NOMO-1 treated with DMSO at 0.1 percent for 48 hours (cell line): ENCODE results near the gene EDN1.

Experiments used
- DNase-seq: peaks from one replicate; lab custom pipeline; 2025; ENCODE audit not compliant: unreplicated experiment; lab: John Stamatoyannopoulos, UW

The EDN1 gene

GRCh38 chr6:12289933-12290820 is at the start of gene EDN1:
Gene EDN1, plus strand, starts transcription at chr6:12290361. Its CDS starts 269 bp downstream, at chr6:12290630.
- peak; percentile 71 for DNase-seq

- DNase-seq, result peak; percentile 30
Observed at GRCh38 chr6:12241493-12242175, 48.5 kb upstream of the EDN1 start.

GRCh38 chr6:12243169-12243568 is 47.0 kb upstream of the EDN1 start:
- no peak for DNase-seq

GRCh38 chr6:12245360-12245759 is 44.8 kb upstream of the EDN1 start:
- no peak for DNase-seq

GRCh38 chr6:12245763-12246718 is 44.1 kb upstream of the EDN1 start:
- no peak for DNase-seq

DNA sequence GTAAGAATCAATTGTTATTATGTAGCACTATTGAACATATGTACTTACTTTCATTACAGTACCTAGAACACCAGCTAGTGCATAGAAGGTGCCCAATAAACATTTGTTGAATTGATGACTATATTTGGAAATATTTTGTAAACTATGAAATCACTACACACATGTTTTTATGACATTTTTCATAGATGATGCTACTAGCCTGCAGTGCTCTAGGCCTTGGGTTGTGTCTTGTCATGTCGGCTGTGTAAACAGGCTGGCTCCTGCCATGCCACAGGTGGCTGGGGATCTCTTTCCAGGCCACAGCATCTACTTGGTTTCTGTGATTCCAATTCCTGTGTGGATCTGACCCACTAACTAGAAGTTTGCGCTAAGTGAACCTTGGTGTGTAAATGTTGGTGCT is 43.3 kb upstream of the EDN1 start:
- no peak for DNase-seq

DNA sequence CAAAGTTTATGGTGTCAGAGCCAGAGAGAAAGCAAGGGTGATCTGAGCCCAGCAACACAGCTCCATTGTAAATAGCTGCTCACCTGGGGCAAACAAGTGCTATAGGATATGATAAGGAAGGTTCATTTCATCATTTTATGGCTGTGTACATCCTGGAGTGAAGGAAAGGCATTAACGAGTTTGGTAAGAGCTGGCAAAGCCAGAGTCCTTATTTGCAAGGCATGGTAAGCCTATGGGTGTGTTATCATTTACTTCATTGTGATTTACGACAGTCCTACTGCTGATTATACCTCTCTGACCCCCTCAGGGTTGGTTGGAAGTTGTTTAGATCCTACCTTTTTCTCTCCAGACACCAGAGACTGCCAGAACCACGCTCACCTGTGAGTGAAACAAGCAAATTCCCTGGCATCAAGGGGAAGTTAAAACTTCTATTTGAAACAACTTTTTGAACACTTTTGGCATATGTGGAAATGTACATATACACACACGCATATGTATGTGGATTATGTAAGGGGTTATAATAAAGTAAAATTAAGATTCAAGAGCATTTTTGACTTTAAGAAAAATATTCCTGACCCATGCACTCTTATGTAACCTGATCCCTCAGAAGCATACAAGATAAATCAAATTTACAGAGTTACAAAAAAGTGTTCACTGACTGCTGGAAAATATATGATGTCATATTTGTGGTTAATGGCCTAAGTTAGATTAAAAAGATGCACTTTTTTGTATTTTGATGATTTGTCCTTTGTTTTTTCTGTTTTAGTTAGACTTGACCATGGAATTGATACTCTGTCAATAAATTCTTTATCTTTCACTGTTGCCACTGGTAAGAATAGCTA is 40.4 kb upstream of the EDN1 start:
- no peak for DNase-seq

DNA sequence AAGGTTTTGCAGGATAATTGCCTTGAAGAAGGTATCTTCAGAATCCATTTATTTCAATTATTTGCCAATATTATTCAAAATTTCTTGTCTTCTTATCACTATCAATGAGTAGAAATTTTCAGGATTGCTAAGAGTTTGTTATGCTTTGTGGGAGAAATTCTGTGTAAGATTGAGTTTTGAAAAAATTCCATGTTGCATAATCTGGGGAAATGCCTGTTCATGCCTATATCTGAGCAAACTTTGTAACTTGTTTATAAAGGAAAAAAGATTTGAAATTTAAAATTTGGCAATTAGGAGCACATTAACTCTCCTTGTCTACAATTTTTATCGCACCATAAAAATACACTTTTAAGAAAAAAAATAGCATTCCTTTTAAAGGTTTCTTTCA is 39.8 kb upstream of the EDN1 start:
- no peak for DNase-seq

DNA sequence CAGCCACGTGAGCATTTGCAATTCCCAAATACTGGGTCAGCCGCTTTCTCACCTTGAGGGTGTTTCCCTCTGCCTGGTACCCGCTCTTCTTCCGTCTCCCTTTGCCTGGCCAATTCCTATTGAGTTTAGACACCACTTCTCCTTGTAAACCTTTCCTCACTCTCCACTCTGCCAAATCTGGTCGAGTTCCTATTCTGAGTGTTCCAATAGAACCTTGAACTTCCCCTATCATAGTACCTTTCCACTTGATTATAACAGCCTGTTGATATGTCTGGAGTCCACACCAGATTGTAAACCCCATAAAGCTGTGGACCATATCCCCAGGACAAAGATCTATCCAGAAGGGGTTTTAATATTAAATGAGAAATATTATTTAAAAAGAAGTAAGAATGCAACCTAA is 36.0 kb upstream of the EDN1 start:
- DNase-seq, result no peak

GRCh38 chr6:12258191-12258590 is 32.0 kb upstream of the EDN1 start:
- DNase-seq, result no peak

GRCh38 chr6:12258591-12259075 is 31.5 kb upstream of the EDN1 start:
- DNase-seq, result no peak

DNA sequence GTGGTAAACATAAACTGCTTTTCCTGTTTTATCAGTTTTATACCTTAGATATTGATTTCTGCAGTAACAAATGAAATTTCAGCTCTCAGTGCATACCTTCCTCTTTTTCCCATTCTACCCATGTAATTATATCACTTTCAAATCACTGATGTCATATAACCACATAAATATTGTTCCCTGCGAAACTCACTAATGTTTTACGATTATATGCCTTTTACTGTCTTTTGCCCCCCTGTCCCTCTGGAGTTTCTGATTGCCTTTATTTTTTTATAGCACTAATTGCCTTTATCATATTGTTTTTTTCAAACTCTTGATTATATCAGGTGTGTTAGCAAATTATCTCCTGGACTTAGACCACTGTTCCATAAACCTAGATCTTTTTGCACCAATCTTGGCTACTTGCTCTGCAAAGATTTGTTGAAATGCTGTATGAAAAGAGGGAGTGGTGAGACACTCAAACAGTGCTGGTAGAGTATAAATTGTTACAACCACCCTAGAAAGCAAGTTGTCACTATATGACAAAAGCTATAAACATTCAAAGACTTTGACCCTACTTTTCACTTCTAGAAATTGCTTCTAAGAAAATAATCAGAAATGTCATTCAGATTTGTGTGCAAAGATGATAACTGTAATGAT is 29.6 kb upstream of the EDN1 start:
- DNase-seq, result peak; percentile 59

DNA sequence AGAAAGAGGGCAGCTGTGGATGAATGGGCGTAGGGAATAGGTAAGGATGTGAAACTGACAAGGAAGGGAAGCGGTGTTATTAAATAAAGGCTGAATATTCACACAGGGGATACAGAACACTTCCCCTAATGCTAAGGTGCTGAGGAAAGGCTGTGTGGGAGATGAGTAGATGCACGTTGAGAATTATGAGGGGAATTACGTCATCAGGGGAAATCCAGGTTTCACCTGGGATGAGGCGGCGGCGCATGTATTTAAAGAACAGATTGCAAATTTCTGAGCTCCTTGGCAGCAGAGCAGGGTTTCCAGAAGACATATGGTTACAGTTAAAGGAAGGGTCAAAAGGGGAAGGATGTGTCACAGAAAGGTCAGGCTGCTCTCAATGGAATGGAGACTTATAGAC is 28.7 kb upstream of the EDN1 start:
- peak; percentile 21 for DNase-seq

DNA sequence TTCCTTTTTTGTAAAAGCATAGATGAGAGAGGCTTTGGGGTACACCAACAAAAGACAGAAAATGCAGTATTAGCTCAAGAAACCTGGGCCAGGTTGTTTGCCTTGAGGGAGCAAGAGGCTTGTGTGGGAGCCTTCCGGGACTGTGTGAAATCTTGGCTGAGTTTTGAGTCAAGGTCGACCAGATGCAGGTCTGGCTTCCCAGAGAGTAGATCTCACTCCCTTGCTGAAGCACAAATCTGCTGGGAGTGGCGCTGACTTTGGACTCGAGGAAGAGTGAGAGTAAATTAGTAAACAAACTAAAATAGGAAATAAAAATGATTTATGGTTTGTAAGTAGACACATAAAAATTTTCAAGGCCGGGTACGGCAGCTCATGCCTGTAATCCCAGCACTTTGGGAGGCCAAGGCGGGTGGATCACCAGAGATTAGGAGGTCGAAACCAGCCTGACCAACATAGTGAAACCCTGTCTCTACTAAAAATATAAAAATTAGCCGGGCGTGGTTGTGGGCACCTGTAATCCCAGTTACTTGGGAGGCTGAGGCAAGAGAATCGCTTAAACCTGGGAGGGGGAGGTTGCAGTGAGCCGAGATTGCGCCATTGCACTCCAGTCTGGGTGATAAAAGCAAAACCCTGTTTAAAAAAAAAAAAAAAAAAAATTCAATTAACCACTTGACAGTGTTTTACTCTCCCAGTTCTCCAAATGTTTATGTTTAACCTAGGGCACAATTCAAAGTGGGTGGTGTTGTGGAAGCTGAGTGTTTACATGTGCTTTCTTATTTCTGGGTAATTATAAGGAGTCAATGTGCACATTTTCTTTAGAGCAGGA is 27.7 kb upstream of the EDN1 start:
- DNase-seq, result no peak

DNA sequence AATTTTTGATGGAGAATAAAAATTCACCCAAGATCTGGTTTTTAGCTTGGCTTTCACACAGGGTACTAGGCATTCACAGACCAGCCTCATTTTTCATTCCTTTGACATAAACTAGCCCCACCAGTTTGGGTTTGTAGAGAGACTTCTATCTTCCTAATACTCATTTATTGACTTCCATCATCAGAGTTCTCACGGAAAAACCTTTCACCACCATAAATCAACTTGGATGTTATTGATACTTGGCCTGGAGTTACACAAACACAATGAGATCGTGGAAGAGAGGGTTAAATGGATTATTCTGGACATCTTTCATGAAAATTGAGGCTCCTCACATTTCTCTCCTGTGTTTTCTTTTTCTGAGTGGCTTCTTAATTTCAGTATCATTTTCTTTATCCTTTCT is 26.8 kb upstream of the EDN1 start:
- DNase-seq, result no peak

DNA sequence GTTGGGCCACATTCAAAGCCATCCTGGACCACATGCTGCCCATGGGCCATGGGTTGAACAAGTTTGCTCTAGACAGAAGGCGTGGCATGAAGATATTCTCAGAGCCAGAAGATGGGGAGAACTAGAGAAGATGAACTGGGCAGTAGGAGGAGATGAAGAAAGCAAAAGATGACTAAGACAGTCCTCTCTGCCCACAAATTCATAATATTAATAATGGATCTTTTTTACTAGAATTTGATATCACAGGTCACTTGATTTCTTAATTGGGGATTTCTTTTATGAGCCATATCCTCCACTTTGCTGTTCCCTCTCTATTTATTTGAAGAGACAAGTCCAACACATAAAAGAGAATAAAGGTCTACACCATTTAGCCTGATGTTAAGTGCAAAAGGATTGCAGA is 25.5 kb upstream of the EDN1 start:
- no peak for DNase-seq

GRCh38 chr6:12265296-12265695 is 24.9 kb upstream of the EDN1 start:
- peak; percentile 51 for DNase-seq

DNA sequence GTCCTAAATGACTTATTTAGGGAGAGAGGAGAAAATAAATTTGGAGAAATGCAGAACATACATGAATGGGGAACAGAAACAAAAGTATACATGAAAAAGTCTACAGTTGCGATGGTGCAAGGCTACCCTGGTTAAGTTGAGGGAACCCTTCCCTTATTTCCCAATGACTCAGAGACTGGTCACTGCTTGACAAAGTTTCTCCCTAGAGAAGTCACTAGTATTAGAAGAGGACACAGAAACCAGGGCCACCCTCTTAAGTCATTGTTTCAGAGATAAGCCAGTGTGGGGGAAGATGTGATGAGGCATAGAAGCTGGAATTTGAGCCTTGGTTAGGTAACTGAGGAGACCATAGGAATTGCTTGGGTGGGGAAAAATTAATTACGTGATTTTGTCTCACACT is 24.4 kb upstream of the EDN1 start:
- peak; percentile 99 for DNase-seq

DNA sequence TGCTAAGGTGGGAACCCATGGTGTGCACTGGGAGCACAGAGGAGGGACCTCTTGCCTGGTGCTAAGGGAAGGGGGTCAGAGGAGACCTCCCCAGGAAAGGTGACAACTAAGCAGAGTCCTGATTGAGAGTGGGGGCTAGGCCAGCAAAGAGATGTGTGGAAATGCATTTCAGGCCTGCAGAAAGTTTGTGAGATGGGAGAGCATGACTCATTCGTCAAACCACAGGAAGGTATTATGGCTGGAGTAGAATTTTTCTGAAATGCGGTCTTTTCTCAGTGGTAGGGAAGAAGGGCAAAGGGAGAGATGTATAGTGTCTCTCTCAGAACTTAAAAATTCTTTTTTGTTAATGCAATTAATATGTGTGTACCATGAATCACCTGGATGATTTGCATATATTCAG is 23.6 kb upstream of the EDN1 start:
- peak; percentile 82 for DNase-seq
